NCI-H2196 (cell line): ENCODE results near the gene RECQL5.

Experiments used
- DNase-seq: peaks from one replicate; lab custom pipeline; 2025; ENCODE audit not compliant: unreplicated experiment; lab: John Stamatoyannopoulos, UW

RECQL5 gene

DNA sequence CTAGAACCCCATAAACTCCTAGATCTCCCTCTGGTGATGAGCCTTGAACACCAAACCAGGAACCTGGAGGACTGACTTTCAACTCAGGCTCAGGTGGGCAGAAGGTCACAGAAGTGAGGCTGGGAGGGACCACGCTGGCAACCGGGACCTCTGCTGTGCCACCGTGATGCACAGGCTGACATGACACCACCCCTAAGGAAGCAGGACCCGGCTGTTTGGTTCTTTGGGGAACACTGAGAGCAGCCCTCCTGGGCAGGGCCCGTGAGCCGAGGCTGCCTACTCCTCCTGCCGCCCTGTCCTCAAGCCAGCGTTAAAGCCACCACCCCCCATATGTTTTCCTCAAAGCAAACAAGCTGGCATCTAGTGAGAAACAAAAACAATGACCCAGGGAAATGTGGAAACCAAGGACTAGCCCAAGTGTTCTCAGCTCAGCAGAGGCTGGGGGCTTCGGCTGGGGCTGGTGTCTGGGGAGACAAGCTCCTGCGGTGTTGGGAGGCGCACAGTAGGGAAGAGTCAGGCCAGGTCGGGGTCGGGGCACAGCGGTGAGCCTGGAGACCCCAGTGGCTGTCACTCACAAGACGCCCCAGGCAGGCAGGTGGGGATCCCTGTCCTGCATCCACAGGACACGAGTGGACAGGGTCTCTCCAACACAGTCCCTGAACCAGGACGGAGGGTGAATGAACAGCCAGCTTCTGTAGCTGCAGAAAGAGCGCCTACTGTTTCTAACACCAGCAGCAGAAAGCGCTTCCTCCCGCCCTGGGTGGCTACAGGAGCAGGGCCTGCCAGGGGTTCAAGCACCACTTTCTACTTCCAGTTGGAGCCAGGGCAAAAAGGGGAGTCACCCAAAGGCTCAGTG, 32.0 kb downstream of the RECQL5 start:
- no peak for DNase-seq

DNA sequence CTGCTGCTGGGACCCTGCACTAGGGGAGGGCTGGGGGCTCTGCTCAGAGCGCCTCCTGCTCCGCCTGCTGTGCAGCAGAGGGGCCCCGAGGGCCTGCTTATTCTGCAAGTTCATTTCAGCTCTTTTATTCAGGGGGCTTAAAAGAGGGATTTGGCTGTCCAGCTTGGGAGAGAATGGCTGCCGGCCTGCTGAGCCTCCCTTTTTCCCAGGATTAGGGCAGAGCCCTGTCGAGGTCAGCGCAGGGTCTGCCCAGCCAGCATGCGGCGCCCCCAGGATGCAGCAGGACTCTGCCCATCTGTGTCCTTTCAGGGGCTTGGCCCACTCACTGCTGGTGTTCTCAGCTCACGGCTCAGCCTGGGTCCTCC, 32.6 kb downstream of the RECQL5 start:
- DNase-seq: no peak

DNA sequence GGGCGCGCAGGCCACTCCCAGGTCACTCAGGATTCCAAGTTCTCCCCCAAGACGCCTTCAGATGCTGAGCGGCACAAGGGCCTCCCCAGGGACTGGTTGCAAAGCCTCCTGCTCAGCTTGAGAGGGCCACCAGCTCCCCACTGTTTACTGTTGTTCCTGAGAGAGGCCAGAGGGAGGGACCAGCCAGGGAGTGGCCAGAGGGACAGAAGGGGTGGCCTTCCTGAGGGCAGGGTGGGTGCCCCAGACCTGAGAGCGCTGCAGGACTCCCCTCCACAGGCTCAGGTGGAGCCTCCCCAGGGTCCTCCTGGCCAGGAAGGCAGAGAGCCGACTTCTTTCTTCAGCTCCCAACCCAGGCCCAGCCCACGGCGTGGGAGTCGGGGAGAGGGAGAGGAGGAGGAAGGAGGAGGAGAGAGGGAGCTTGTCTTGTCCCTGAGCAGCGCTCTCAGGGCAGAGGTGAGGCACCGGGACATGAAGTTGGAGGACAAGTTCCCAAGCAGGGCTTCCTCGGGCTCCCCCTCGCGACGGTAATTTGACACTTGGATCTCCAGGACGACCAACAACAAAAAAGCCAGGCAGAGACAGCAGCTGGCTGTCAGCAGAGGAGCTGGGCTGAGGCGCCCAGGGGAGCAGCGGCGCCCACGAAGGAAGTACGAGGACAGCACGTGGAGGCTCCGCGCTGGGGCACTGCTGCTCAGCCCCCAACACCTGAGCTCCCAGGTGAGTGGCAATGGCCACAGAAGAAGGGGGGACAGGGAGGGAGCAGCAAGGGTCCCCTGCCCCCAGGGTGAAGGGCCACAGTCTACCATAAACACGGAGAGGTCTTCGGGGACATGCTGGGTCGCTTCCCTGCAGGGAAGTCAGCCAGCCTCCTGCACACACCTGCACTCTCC, 33.2 kb downstream of the RECQL5 start:
- peak; percentile 89 for DNase-seq

DNA sequence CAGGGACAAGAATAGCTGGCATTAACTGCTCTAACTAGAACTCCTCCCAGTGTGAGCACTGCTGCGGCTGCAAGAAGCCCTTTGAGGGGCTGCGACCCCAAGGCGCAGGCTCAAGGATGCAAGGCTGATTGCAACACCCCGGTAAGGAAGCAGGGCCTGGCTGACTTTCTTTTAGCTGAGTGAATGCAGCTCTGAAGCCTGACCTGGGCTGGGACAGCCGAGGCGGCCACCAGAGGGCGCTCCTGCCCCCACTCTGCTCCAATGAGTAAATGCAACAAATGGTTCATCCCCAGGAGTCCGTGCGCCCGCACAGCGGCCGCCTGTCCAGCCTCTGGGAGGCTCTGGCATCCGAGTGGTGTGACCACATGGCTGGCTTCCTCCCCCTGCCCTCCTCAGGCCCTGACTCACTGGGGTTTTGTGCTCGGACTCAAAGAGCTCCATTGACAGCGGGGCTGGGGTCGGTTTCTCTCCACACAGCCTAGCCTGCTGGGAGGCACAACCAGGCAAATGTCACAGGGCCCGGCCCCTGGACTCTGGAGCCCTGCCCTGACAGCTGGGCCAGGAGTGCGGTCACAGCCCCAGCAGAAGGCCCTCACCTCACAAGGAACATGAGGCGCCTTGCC, 34.0 kb downstream of the RECQL5 start, which contains the start of gene SMIM5:
Gene SMIM5 (plus strand): TSS at position 572 of the 623 bp plus-strand sequence. CDS start 6,768 bp downstream, outside the sequence.
- DNase-seq: peak; percentile 73

DNA sequence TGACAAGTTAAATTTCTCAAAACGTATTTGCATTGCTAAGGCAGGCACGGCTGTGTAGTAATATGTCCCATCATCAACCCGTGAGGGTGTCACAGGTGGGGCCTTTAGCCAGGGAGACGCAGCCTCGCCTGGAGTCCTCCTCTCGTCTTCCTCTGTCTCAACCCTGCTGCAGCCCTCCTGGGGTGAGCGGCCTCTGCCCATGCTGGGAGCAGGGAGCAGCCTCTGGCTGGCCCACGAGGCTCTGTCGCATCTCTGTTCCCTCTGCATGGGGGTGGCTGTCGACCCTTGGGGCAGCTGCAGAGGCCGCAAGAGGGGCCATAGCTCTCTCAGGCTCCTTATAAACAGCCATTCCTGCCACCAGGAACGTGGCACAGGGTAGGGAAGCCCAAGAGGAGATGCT, 34.5 kb downstream of the RECQL5 start:
- no peak for DNase-seq

DNA sequence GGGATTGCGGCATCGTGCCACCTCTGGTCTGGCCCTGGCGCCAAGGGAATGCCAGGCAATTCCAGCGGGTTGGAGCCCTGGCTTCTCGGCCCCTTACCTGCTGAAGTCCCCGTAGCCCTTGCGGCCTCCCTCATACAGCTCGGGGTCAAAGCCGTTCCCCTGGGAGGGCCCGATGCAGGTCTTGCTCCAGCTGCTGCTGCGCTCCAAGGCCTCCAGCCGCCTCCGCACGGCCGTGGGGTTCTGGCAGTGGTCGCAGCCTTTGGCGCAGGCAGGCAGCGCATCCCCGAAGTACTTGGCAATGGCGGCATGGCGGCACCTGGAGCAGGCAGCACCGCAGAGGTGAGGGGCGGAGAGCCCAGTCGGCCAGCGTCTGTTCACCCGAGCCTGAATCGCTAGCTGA, 35.6 kb downstream of the RECQL5 start:
- DNase-seq: no peak

DNA sequence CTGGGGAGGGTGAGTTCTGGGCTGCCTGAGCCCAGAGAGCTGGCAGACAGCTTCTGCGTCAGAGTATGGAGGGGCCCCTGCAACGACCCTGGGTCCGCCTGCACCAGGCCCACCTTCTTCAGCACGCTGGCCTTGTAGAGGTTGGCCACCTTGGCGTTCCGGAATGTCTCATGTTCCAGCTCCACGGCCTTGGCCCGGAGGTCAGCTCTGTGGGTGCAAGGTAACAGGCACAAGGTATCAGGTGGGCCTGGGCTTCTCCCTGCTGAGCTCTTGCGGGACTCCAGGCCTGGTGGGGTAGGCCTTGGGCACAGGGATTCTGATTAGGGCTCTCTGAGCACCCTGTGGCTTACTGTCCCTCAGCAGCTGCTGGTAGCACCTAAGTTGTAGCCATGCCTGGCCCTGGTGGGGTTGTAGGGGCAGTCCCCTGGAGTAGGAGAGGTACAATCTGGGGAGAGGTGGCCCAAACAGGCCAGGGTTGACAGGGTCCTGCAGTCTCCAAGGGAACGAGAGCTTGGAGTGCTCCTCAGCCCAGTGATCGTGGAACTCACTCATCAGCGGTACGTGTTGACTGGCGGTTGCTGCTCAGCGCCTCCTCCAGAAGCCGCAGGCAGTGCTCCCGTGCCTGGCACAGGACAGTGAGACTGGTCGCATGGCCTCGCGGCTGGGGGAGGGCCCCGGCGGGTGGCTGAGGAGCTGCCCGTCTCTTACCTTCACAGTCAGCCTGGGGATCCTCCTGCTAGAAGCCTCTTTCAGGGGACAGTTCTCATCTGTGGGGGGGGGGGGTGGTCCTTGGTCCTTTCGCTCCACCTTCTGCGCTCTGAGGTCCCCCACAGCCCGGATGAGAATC, 36.7 kb downstream of the RECQL5 start:
- DNase-seq: no peak

DNA sequence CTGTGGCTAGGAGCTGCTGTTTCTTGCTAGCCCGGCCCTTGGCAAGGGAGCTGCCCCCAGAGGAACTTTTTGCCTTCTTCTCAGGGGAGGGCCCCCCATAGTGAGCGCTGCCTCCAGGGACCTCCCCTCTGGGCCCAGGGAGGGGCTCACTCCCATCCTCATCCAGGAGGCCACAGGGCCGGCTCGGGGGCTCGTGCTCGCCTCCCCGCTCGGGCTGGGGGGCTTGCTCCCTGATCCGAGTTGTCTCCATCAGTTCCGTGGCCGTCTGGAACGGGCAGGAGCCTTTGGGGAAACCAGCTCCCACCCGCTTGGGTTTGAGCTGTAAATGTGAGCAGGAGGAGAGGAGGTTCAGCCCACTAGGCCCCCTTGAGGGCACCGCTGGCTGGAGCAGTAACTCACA, 37.8 kb downstream of the RECQL5 start:
- no peak for DNase-seq

DNA sequence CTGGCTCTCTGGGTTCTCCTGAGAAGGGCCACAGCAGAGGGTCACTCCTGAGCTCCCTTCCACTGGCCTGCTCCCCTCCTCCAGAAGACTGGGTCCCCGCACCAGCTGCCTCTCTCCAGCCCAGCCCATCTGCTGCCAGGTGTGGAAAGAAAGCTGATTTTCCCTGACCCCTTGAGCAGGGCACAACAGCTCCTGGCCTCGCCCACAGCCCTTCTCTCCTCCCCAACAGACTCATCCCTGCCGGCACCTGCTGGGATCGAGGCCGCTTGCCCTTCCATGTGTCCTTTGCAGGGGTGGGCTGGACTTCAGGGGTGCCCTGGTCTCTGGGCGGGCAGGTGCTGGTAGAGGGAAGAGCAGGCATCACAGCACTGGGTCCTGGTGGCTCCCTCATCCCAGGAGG, 38.5 kb downstream of the RECQL5 start:
- no peak for DNase-seq

DNA sequence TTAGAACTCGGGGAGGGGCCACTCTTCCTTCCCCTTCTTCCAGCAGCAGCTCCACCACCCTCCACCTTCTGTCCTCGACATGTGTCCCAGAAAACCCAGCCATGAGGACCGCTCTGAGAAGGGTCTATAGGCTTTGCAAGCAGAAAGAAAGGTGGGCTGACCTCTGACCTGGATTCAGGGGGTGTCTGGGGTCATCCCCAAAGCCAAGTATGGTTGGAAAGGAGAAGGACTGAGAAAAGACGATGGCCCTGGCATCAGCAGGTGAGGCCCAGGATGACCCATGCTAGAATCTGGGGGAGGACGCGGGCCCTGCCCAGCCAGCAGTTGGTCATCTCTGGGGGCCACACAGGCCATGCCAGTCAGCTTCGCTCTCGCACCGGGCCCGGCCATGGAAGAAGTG, 39.9 kb downstream of the RECQL5 start:
- DNase-seq: no peak

DNA sequence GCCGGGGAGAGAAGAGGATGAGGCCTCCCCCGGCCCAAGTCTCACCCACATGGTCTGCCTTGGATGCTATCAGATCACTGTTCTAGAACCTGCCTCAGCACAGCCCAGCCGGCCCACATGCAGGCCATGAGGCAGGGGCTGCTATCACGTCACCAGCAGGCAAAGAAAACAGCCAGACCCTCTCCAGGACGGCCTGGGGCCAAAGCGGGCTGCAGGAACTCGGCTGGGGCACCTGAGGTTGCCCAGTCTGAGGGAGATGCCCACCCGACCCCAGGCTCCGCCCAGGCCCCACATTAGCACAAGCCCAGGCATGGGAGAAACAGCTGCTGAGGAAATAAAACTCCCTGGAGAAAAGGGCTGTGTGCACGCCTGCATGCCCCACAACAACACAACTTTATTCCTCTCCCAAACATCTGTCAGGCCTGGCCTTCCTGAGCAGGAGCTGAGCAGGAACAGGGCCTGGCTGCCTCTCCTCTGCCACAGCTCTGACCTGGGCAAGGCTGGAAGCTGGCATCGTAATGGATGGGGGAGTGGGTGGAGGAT, 40.4 kb downstream of the RECQL5 start:
- DNase-seq: no peak

DNA sequence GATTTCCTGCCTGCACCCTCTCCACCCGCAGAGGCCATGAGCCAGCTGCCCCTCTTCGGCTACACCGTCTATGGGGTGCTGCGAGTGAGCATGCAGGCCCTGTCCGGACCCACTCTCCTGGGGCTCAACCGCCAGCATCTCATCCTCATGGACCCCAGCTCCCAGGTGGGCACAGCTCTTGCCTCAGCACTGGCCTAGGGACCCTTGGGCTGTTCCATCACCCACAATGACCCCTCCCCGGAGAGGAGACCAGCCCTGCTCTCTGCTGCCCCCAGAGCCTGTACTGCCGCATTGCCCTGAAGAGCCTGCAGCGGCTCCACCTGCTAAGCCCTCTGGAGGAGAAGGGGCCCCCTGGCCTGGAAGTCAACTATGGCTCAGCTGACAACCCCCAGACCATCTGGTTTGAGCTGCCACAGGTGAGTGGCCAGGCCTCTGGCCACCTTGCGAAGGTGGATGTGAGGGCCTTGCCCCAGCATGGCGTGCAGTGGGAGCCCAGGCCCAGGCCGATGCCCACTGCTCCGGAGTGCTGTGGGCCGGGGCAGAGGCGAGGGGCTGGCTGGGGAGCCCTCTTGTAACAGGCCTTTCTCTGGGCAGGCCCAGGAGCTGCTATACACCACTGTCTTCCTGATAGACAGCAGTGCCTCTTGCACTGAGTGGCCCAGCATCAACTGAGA, 41.0 kb downstream of the RECQL5 start:
- DNase-seq: peak; percentile 18

DNA sequence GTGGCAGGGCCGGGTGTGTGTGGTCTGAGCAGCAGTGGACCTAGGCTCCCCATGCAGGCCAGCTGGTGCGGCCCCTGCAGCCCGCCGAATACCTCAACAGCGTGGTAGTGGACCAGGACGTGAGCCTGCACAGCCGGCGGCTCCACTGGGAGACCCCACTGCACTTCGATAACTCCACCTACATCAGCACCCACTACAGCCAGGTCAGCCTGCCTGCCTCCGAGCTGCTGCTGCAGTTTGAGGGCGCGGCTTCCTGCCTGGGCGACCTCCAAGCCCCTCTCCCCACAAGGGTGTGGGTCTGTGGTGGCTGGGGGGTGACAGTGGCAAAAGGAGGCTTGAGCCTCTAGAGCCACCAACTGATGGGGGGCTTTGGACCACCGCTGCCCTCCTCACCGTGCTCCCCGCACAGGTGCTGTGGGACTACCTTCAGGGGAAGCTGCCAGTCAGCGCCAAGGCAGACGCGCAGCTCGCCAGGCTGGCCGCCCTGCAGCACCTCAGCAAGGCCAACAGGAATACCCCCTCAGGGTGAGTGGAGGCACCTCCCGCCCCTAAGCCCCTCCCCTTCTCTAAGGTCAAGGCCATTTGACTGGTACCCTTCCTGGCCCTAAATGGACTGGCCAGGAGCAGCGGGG, 42.1 kb downstream of the RECQL5 start:
- no peak for DNase-seq

DNA sequence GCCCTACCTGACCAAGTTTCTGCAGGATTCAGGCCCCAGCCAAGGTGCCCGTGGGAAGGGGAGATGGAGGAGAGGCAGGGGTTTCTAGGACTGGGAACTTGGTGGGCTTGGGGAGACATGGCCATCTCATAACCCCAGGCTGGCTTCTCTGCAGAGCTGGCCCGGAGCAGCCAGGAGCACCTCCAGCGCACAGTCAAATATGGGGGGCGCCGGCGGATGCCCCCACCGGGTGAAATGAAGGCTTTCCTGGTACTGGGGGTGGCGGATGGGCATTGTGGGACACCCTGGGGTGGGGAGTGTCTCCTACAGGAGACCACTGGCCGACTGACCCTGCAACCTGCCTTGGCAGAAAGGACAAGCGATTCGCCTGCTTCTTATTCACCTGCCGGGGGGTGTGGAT, 42.9 kb downstream of the RECQL5 start:
- DNase-seq: no peak

DNA sequence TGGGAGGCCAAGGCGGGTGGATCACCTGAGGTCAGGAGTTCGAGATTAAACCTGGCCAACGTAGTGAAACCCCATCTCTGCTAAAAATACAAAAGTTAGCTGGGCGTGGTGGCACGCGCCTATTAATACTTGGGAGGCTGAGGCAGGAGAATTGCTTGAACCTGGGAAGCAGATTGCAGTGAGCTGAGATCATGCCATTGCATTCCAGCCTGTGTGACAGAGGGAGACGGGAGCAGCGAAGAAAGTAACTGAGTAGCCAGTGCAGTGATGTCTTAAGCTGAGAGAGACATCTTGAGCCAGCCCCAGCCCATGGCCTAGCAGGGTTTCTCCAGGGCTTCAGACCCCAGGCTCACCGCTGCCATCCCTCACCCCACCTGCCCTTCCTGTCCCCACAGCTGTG, 43.6 kb downstream of the RECQL5 start:
- DNase-seq: no peak

DNA sequence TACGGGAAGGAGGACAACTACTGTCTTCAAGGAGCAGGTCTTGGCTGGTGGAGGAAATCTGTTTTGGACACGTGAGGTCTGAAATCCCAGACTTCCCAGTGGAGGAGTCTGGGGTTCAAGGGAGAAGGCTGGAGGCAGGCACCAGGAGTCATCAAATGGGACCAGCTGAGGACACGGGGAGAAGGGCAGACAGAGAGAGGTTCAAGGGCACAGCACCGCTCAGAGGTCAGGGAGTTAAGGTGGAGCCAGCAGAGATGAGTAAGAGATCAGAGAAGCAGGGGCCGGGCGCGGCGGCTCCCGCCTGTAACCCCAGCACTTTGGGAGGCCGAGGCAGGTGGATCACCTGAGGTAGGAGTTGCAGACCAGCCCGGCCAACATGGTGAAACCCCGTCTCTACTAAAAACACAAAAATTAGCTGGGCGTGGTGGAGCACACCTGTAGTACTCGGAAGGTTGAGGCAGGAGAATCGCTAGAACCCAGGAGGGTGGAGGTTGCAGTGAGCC, 44.1 kb downstream of the RECQL5 start:
- DNase-seq: no peak

DNA sequence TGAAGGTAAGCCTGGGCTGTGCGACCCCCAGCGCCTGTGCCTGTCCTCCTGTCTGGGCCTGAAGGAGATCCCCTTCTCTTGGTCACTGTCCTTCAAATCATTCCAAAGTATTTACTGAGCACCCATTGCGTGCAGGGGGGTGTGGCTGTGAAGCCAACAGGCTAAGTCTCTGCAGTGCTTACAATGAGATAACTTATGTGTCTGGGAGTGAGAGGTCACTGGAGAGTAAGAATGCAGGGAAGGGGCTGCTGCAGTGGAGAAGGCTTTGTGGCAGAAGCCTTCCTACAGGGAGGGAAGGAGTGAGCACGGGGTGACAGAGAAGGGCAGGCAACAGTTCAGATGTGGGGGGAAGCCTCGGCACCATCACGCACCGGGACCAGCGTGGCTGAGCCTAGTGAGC, 44.9 kb downstream of the RECQL5 start:
- no peak for DNase-seq

DNA sequence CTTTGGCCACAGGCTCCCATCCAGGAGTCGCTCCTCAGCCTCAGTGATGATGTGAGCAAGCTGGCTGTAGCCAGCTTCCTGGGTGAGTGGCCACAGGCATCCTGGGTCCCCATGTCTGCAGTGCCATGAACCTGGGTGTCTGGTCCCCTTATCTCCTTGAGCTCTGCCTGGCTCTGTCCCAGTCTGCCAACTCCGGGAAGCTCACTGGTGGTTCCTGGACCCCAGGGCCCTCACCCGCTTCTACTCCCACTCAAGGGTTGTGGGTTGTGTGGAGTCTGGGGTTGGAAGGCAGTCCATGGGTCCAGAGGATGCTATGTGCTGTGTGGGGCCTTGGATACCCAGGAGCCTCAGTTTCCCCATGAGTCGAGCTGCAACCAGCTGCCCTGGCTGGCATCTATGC, 45.5 kb downstream of the RECQL5 start:
- DNase-seq: no peak
